Measurements from ENCODE around the gene MLLT1. TPM values are rescaled to one million over a fixed set of nuclear protein-coding genes. Genes with fewer than 3 reads are reported as not detected.

MLLT1 gene
- total RNA-seq, 1 experiment from 2014 or later: 80.1 TPM

- Histone ChIP-seq H3K4me1 (ENCODE audit: insufficient read depth, low read length, poor library complexity, severe bottlenecking) (no peaks in the 10 kb centered on the region), H3K4me3 (ENCODE audit: low read depth, low read length, poor library complexity, severe bottlenecking) (no peak overlapping the region), H3K27ac (ENCODE audit: low read depth, low read length, poor library complexity, severe bottlenecking) (peak overlapping the region; percentile 48), H3K36me3 (ENCODE audit: insufficient read depth, low read length, poor library complexity, severe bottlenecking) (peaks cover 15% of the 10 kb centered on the region), H3K9me3 (ENCODE audit: low read depth, low read length, poor library complexity, severe bottlenecking) (no peaks in the 10 kb centered on the region), H3K27me3 (replicated peaks; ENCODE audit: insufficient read depth, low read depth, low read length, poor library complexity) (no peaks in the 10 kb centered on the region)
- intact Hi-C loops (cut with micrococcal nuclease; ENCODE audit: unreplicated experiment): no loop called here
- TF ChIP-seq CTCF (conservative IDR thresholded peaks at IDR 0.05; ENCODE audit: low read depth, low read length) (no peak), EZH2 (IDR thresholded peaks at IDR 0.05; ENCODE audit: borderline replicate concordance, low read depth, low read length, poor library complexity, severe bottlenecking) (no peak)
- BruUV-seq (replicated peaks): no TSS peak
- DNase-seq (ENCODE audit: low spot score): no peak
- CTCF ChIA-PET: no interaction called here
- POLR2A ChIA-PET (ENCODE audit: low non-redundant PET): interaction anchor here (0.6 kb wide), 2 partner anchors 368 to 1645 kb away, joined by 5 to 6 read pairs; partner anchors contain the start of gene NDUFA11
Observed at GRCh38 chr19:6271721-6272410, 7.9 kb downstream of the MLLT1 start.

- ChIA-PET POLR2A (ENCODE audit: low non-redundant PET) (interaction anchor here (0.6 kb wide), 2 partner anchors 368 to 1645 kb away, joined by 5 to 6 read pairs; partner anchors contain the start of gene NDUFA11), CTCF (no interaction called here)
- no peaks in the 10 kb centered on the region for H3K27me3 ChIP-seq (replicated peaks; ENCODE audit: insufficient read depth, low read depth, low read length, poor library complexity)
- TF ChIP-seq EZH2 (IDR thresholded peaks at IDR 0.05; ENCODE audit: borderline replicate concordance, low read depth, low read length, poor library complexity, severe bottlenecking): no peak
- TF ChIP-seq CTCF (conservative IDR thresholded peaks at IDR 0.05; ENCODE audit: low read depth, low read length): peak; percentile 32; the same call in 1 of the 2 replicates
- no TSS peak for BruUV-seq (replicated peaks)
- no peak overlapping the region for H3K4me3 ChIP-seq (ENCODE audit: low read depth, low read length, poor library complexity, severe bottlenecking)
- no peak for DNase-seq (ENCODE audit: low spot score)
- H3K9me3 ChIP-seq (ENCODE audit: low read depth, low read length, poor library complexity, severe bottlenecking): no peaks in the 10 kb centered on the region
- peaks cover 15% of the 10 kb centered on the region for H3K36me3 ChIP-seq (ENCODE audit: insufficient read depth, low read length, poor library complexity, severe bottlenecking)
- H3K4me1 ChIP-seq (ENCODE audit: insufficient read depth, low read length, poor library complexity, severe bottlenecking): no peaks in the 10 kb centered on the region
- intact Hi-C loops (cut with micrococcal nuclease; ENCODE audit: unreplicated experiment): no loop called here
- no peak overlapping the region for H3K27ac ChIP-seq (ENCODE audit: low read depth, low read length, poor library complexity, severe bottlenecking)
Observed at GRCh38 chr19:6271251-6271650, 8.5 kb downstream of the MLLT1 start.

- Histone ChIP-seq H3K9me3 (ENCODE audit: low read depth, low read length, poor library complexity, severe bottlenecking) (no peaks in the 10 kb centered on the region), H3K4me1 (ENCODE audit: insufficient read depth, low read length, poor library complexity, severe bottlenecking) (no peaks in the 10 kb centered on the region), H3K27ac (ENCODE audit: low read depth, low read length, poor library complexity, severe bottlenecking) (no peak overlapping the region), H3K27me3 (replicated peaks; ENCODE audit: insufficient read depth, low read depth, low read length, poor library complexity) (no peaks in the 10 kb centered on the region), H3K36me3 (ENCODE audit: insufficient read depth, low read length, poor library complexity, severe bottlenecking) (peaks cover 15% of the 10 kb centered on the region), H3K4me3 (ENCODE audit: low read depth, low read length, poor library complexity, severe bottlenecking) (no peak overlapping the region)
- DNase-seq (ENCODE audit: low spot score): no peak
- POLR2A ChIA-PET (ENCODE audit: low non-redundant PET): no interaction called here
- CTCF ChIA-PET: no interaction called here
- intact Hi-C loops (cut with micrococcal nuclease; ENCODE audit: unreplicated experiment): no loop called here
- BruUV-seq (replicated peaks): no TSS peak
- TF ChIP-seq CTCF (conservative IDR thresholded peaks at IDR 0.05; ENCODE audit: low read depth, low read length) (no peak), EZH2 (IDR thresholded peaks at IDR 0.05; ENCODE audit: borderline replicate concordance, low read depth, low read length, poor library complexity, severe bottlenecking) (no peak)
Observed at GRCh38 chr19:6270822-6271221, 9.0 kb downstream of the MLLT1 start.
